ENCODE results near the gene TEKT3.

TEKT3 gene

GRCh38 chr17:15278380-15278779 lies 63.0 kb downstream of the TEKT3 start:
- no peak for DNase-seq (ENCODE audit: low spot score)
- in situ Hi-C loops (cut with MboI; ENCODE audit: low sequenced_read_pairs, unreplicated experiment): no loop called here
- no peak for TF ChIP-seq CTCF (IDR thresholded peaks at IDR 0.05; ENCODE audit: borderline replicate concordance, control extremely low read depth, extremely low read depth, insufficient read depth, missing control alignments)

GRCh38 chr17:15274017-15274416 lies 67.4 kb downstream of the TEKT3 start:
- no peak for TF ChIP-seq CTCF (IDR thresholded peaks at IDR 0.05; ENCODE audit: borderline replicate concordance, control extremely low read depth, extremely low read depth, insufficient read depth, missing control alignments)
- in situ Hi-C loops (cut with MboI; ENCODE audit: low sequenced_read_pairs, unreplicated experiment): no loop called here
- DNase-seq (ENCODE audit: low spot score): no peak

GRCh38 chr17:15273141-15273793 lies 68.1 kb downstream of the TEKT3 start:
- in situ Hi-C loops (cut with MboI; ENCODE audit: low sequenced_read_pairs, unreplicated experiment): no loop called here
- DNase-seq (ENCODE audit: low spot score): no peak
- no peak for TF ChIP-seq CTCF (IDR thresholded peaks at IDR 0.05; ENCODE audit: borderline replicate concordance, control extremely low read depth, extremely low read depth, insufficient read depth, missing control alignments)

DNA sequence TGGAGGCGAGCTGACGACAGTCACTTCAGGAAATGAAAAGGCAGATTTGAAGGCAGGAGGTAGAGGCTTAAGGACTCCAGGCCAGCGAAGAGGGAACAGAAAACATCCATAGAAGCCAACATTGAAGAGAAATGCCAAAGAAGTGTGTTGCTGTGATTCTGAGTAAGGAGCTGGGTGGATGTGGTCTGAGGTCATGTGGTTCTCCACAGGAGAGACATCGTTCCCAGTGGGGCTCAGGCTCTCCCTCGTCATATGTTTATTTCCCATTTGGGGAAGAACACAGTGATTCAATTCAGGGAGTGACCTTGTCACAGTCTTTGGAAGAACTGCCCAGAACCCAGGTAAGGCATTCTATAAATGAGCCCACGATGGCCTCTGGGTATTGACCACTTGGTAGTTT lies 69.7 kb downstream of the TEKT3 start:
- no peak for DNase-seq (ENCODE audit: low spot score)
- no peak for TF ChIP-seq CTCF (IDR thresholded peaks at IDR 0.05; ENCODE audit: borderline replicate concordance, control extremely low read depth, extremely low read depth, insufficient read depth, missing control alignments)
- in situ Hi-C loops (cut with MboI; ENCODE audit: low sequenced_read_pairs, unreplicated experiment): no loop called here

- in situ Hi-C loops (cut with MboI; ENCODE audit: low sequenced_read_pairs, unreplicated experiment): no loop called here
- no peak for TF ChIP-seq CTCF (IDR thresholded peaks at IDR 0.05; ENCODE audit: borderline replicate concordance, control extremely low read depth, extremely low read depth, insufficient read depth, missing control alignments)
- DNase-seq (ENCODE audit: low spot score): no peak
These were observed 70.6 kb downstream of the TEKT3 start for GRCh38 chr17:15270628-15271381.

DNA sequence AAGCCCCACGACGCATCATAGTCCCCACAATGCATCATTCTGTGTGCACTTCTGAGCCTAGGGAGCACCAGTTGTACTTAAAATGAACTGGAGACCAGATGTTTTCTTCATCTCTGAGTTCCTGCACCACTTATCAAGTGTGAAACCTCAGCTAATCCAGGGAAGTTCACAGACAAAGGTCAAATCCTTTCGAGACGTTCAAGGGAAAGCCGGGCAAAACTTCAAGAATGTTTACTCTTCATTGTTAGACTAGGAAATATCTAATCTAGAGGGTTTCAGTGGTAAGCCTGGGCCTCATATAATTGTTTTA lies 71.7 kb downstream of the TEKT3 start:
- no peak for TF ChIP-seq CTCF (IDR thresholded peaks at IDR 0.05; ENCODE audit: borderline replicate concordance, control extremely low read depth, extremely low read depth, insufficient read depth, missing control alignments)
- no peak for DNase-seq (ENCODE audit: low spot score)
- in situ Hi-C loops (cut with MboI; ENCODE audit: low sequenced_read_pairs, unreplicated experiment): no loop called here
